HG02938 (cell line): ENCODE measurements around the gene PALM.
"Not testable (repeated sequence)": the region's sequence is repeated elsewhere in the genome, so short reads cannot be mapped to it uniquely, and the experiment has no call there.

Experiments
- ATAC-seq: cut with Tn5 transposase; IDR thresholded peaks from one replicate; pipeline ENCODE4 v1.9.1; 2021; ENCODE audit warnings: mild to moderate bottlenecking, moderate library complexity; ENCODE audit not compliant: unreplicated experiment

PALM gene

GRCh38 chr19:678791-679388 is 29.8 kb upstream of the PALM start:
- ATAC-seq, result no peak

- peak; percentile 17 for ATAC-seq
These were observed 29.1 kb upstream of the PALM start for GRCh38 chr19:679418-680286.

- ATAC-seq, result peak; percentile 61
These were observed 28.3 kb upstream of the PALM start for GRCh38 chr19:680287-681028.

- no peak for ATAC-seq
These were observed 27.4 kb upstream of the PALM start for GRCh38 chr19:681029-682019.

- ATAC-seq, result no peak
These were observed 25.9 kb upstream of the PALM start for GRCh38 chr19:682678-683320.

- ATAC-seq, result no peak
These were observed 23.2 kb upstream of the PALM start for GRCh38 chr19:685454-685931.

GRCh38 chr19:686589-687297 is 22.0 kb upstream of the PALM start:
- no peak for ATAC-seq

- ATAC-seq, result no peak
These were observed 21.1 kb upstream of the PALM start for GRCh38 chr19:687569-688166.

GRCh38 chr19:688214-688613 is 20.5 kb upstream of the PALM start:
- ATAC-seq, result no peak

GRCh38 chr19:688992-689391 is 19.7 kb upstream of the PALM start:
- no peak for ATAC-seq

GRCh38 chr19:690203-690602 is 18.5 kb upstream of the PALM start:
- ATAC-seq, result no peak

- ATAC-seq, result no peak
These were observed 14.0 kb upstream of the PALM start for GRCh38 chr19:694481-695351.

- ATAC-seq, result no peak
These were observed 13.3 kb upstream of the PALM start, which contains the start of gene PRSS57 for GRCh38 chr19:695352-695949. Gene PRSS57, minus strand, starts transcription at chr19:695452. Its CDS starts 22 bp downstream, at chr19:695430.

- ATAC-seq, result not testable (repeated sequence)
These were observed 10.2 kb upstream of the PALM start for GRCh38 chr19:698529-698928.

GRCh38 chr19:699885-700284 is 8.8 kb upstream of the PALM start:
- ATAC-seq, result not testable (repeated sequence)

GRCh38 chr19:702847-703246 is 5.9 kb upstream of the PALM start:
- ATAC-seq, result not testable (repeated sequence)

GRCh38 chr19:703329-703650 is 5.4 kb upstream of the PALM start:
- ATAC-seq, result no peak
